DOHH2 (cell line): ENCODE results near the gene TMEM176B.

Experiments
- H3F3A ChIP-seq: fragments of 200-600 bp; sonication (generic), shearing (Covaris generic); 2 replicates; pipeline ENCODE4 v1.6.0; 2016; ENCODE audit warnings: antibody characterized with exemption, mild to moderate bottlenecking; ENCODE audit not compliant: control insufficient read depth, insufficient read depth
- H3K27ac ChIP-seq: fragments of 200-600 bp; sonication (generic); 2 replicates; pipeline ENCODE4 v1.5.1; 2014; ENCODE audit warnings: low read depth, mild to moderate bottlenecking, low read length, moderate library complexity
- H3K27me3 ChIP-seq: fragments of 200-600 bp; sonication (generic); 2 replicates; pipeline ENCODE4 v1.6.1; 2014; ENCODE audit warnings: mild to moderate bottlenecking, low read length, mixed read lengths; ENCODE audit not compliant: control insufficient read depth
- H3K36me3 ChIP-seq: fragments of 200-600 bp; sonication (generic); 2 replicates; pipeline ENCODE4 v1.6.1; 2014; ENCODE audit warnings: mild to moderate bottlenecking, low read length, moderate library complexity, mixed read lengths; ENCODE audit not compliant: control insufficient read depth
- H3K4me1 ChIP-seq: fragments of 200-600 bp; sonication (generic); 2 replicates; pipeline ENCODE4 v1.6.1; 2014; ENCODE audit warnings: mild to moderate bottlenecking, low read length, mixed read lengths; ENCODE audit not compliant: control insufficient read depth
- H3K4me2 ChIP-seq: fragments of 200-600 bp; sonication (generic); 2 replicates; pipeline ENCODE4 v1.6.0; 2014; ENCODE audit warnings: mild to moderate bottlenecking, low read length, moderate library complexity
- H3K4me3 ChIP-seq: fragments of 200-600 bp; sonication (generic); 2 replicates; pipeline ENCODE4 v1.5.1; 2014; ENCODE audit warnings: mild to moderate bottlenecking, low read length, mixed read lengths
- H3K79me2 ChIP-seq: fragments of 200-600 bp; sonication (generic); 2 replicates; pipeline ENCODE4 v1.6.1; 2014; ENCODE audit warnings: mild to moderate bottlenecking, low read length, mixed read lengths; ENCODE audit not compliant: control insufficient read depth
- H3K9me2 ChIP-seq: fragments of 200-600 bp; sonication (generic); replicated peaks from 2 replicates; pipeline ENCODE4 v1.6.1; 2014; ENCODE audit warnings: mild to moderate bottlenecking, low read length, mixed read lengths; ENCODE audit not compliant: control insufficient read depth
- H3K9me3 ChIP-seq: fragments of 200-600 bp; sonication (generic); 2 replicates; pipeline ENCODE4 v1.6.1; 2014; ENCODE audit warnings: antibody characterized with exemption, low read length, mixed read lengths; ENCODE audit not compliant: control insufficient read depth, insufficient read depth
- H4K20me1 ChIP-seq: fragments of 200-600 bp; sonication (generic); 2 replicates; pipeline ENCODE4 v1.6.0; 2014; ENCODE audit warnings: low read depth, mild to moderate bottlenecking, antibody characterized with exemption, low read length, moderate library complexity; ENCODE audit not compliant: control insufficient read depth, insufficient read depth
- EZH2phosphoT487 ChIP-seq: fragments of 200-600 bp; sonication (generic); IDR thresholded peaks from 2 replicates; pipeline ENCODE4 v1.6.1; 2017; ENCODE audit warnings: borderline replicate concordance, mild to moderate bottlenecking, antibody characterized with exemption, low read length, moderate library complexity, mixed read lengths
- TF ChIP-seq, protein P1 (sequence below): fragments of 200-600 bp; sonication (generic); IDR thresholded peaks from one replicate; pipeline ENCODE4 v1.5.1; 2014; ENCODE audit warnings: antibody characterized with exemption, mild to moderate bottlenecking, low read depth, low read length; ENCODE audit not compliant: poor library complexity, severe bottlenecking

TMEM176B gene

DNA sequence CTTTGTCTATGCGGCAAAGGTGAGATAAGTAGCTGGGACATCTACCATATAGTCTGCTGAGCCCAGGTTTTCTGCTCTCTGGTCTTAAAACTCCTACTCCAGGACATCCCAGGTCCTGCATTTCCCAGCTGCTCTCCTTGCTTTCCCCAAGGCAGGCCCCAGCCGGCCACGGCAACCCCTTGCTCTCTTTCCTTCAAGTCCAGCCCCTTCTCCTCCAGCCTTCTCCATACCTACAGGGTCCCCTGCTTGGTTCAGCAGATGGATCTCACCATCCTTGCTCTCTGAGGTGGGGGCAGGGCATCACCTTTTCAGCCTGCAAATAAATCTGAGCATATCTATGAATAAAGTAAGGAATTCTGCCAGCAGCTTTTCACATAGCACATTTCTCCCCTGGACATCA lies 54.3 kb downstream of the TMEM176B start:
- H3K27me3 ChIP-seq: no peaks in the 10 kb centered on the region
- H3K27ac ChIP-seq: no peak overlapping the region
- no peaks in the 10 kb centered on the region for H3K36me3 ChIP-seq
- no peaks in the 10 kb centered on the region for H4K20me1 ChIP-seq
- H3K9me2 ChIP-seq: no peaks in the 10 kb centered on the region
- H3F3A ChIP-seq: no peaks in the 10 kb centered on the region
- no peaks in the 10 kb centered on the region for H3K9me3 ChIP-seq
- H3K79me2 ChIP-seq: no peaks in the 10 kb centered on the region
- H3K4me3 ChIP-seq: no peak overlapping the region
- H3K4me1 ChIP-seq: no peaks in the 10 kb centered on the region
- H3K4me2 ChIP-seq: no peak overlapping the region
- TF ChIP-seq, protein P1, sequence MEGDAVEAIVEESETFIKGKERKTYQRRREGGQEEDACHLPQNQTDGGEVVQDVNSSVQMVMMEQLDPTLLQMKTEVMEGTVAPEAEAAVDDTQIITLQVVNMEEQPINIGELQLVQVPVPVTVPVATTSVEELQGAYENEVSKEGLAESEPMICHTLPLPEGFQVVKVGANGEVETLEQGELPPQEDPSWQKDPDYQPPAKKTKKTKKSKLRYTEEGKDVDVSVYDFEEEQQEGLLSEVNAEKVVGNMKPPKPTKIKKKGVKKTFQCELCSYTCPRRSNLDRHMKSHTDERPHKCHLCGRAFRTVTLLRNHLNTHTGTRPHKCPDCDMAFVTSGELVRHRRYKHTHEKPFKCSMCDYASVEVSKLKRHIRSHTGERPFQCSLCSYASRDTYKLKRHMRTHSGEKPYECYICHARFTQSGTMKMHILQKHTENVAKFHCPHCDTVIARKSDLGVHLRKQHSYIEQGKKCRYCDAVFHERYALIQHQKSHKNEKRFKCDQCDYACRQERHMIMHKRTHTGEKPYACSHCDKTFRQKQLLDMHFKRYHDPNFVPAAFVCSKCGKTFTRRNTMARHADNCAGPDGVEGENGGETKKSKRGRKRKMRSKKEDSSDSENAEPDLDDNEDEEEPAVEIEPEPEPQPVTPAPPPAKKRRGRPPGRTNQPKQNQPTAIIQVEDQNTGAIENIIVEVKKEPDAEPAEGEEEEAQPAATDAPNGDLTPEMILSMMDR: no peak
- TF ChIP-seq EZH2phosphoT487: no peak

DNA sequence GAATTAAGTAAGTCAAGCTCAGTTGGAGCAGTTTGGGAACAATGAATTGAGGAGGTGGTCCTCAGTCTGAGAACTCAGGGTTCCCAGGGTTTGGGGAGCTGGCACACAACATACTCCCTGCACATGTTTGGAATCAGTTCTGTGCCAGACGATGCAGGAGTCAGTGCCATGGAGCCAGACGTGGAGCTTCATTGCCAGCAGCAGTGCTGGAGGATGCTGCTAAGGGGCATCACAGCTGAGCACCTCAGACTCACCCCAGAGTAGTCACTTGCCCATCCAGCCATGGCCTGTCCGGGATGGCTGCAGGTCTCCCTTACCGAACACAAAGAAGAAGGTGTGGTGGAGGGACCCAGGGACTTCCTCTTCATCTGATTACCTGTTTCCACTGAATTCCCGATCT lies 55.1 kb downstream of the TMEM176B start:
- Histone ChIP-seq H3K4me3 (no peak overlapping the region), H3K36me3 (no peaks in the 10 kb centered on the region), H3K27me3 (no peaks in the 10 kb centered on the region), H3K4me2 (no peak overlapping the region), H3K27ac (no peak overlapping the region), H3K9me2 (no peaks in the 10 kb centered on the region), H4K20me1 (no peaks in the 10 kb centered on the region), H3K79me2 (no peaks in the 10 kb centered on the region), H3F3A (no peaks in the 10 kb centered on the region), H3K9me3 (no peaks in the 10 kb centered on the region), H3K4me1 (no peaks in the 10 kb centered on the region)
- TF ChIP-seq EZH2phosphoT487: no peak
- TF ChIP-seq, protein P1: no peak

DNA sequence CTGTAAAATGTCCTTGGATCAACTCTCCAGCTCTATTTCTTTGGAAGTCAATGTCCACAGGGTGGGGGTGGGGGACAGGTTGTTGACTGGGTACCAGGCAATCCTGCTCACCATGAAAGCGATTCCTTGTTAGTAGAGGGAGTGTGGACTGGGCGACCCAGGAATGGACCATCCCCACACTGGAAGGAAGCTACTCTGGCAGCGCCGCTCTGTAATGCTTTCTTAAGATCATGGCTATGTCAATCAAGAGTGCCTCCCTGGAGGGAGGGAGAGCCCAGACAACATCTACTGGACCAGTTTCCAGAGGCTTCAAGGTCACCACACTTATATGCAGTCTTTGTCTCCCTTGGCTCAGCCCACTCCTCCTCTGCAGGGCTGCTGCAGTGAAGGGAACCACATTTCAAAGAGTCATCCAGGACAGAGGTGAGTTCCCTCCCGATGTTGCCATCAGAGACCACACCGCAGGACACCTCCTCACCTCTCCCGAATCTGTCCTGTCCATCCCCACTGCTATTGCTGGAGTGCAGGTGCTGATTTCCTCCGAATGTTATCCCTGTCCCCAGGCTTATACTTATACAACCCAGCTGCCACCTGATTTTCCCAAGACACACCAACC lies 56.0 kb downstream of the TMEM176B start:
- Histone ChIP-seq H3F3A (no peaks in the 10 kb centered on the region), H3K4me3 (no peak overlapping the region), H4K20me1 (no peaks in the 10 kb centered on the region), H3K27me3 (peaks cover under 1% of the 10 kb centered on the region; the same call in 1 of the 2 replicates), H3K9me2 (no peaks in the 10 kb centered on the region), H3K9me3 (no peaks in the 10 kb centered on the region), H3K79me2 (no peaks in the 10 kb centered on the region), H3K27ac (no peak overlapping the region), H3K4me1 (no peaks in the 10 kb centered on the region), H3K4me2 (no peak overlapping the region), H3K36me3 (no peaks in the 10 kb centered on the region)
- TF ChIP-seq, protein P1: no peak
- TF ChIP-seq EZH2phosphoT487: no peak
